ENCODE measurements around the gene GLB1L2. TPM values are rescaled to one million over a fixed set of nuclear protein-coding genes. Genes with fewer than 3 reads are reported as not detected.

GLB1L2 gene
- total RNA-seq, 1 donor from 2014 or later, result 3.4 TPM

- FAIRE-seq (no peak), DNase-seq (ENCODE audit: low read depth) (no peak)
- Histone ChIP-seq H3K27me3 (ENCODE audit: control insufficient read depth, insufficient read depth, low read length) (no peaks in the 10 kb centered on the region), H3K4me3 (ENCODE audit: low read depth, low read length) (no peak overlapping the region), H3K36me3 (ENCODE audit: control insufficient read depth, insufficient read depth, low read length) (no peaks in the 10 kb centered on the region)
- TF ChIP-seq CTCF (IDR thresholded peaks at IDR 0.05; ENCODE audit: insufficient read depth, low read length, severe bottlenecking), result no peak
These were observed 59.9 kb downstream of the GLB1L2 start for GRCh38 chr11:134391656-134392055.

- Histone ChIP-seq H3K27me3 (ENCODE audit: control insufficient read depth, insufficient read depth, low read length) (no peaks in the 10 kb centered on the region), H3K4me3 (ENCODE audit: low read depth, low read length) (no peak overlapping the region), H3K36me3 (ENCODE audit: control insufficient read depth, insufficient read depth, low read length) (no peaks in the 10 kb centered on the region)
- FAIRE-seq (no peak), DNase-seq (ENCODE audit: low read depth) (no peak)
- no peak for TF ChIP-seq CTCF (IDR thresholded peaks at IDR 0.05; ENCODE audit: insufficient read depth, low read length, severe bottlenecking)
These were observed 61.3 kb downstream of the GLB1L2 start for GRCh38 chr11:134392953-134393615.

GRCh38 chr11:134393638-134394037 is 61.9 kb downstream of the GLB1L2 start:
- FAIRE-seq, result no peak
- DNase-seq (ENCODE audit: low read depth), result no peak
- H3K27me3 ChIP-seq (ENCODE audit: control insufficient read depth, insufficient read depth, low read length), result no peaks in the 10 kb centered on the region
- no peaks in the 10 kb centered on the region for H3K36me3 ChIP-seq (ENCODE audit: control insufficient read depth, insufficient read depth, low read length)
- no peak overlapping the region for H3K4me3 ChIP-seq (ENCODE audit: low read depth, low read length)
- TF ChIP-seq CTCF (IDR thresholded peaks at IDR 0.05; ENCODE audit: insufficient read depth, low read length, severe bottlenecking), result no peak

- no peaks in the 10 kb centered on the region for H3K27me3 ChIP-seq (ENCODE audit: control insufficient read depth, insufficient read depth, low read length)
- H3K36me3 ChIP-seq (ENCODE audit: control insufficient read depth, insufficient read depth, low read length), result no peaks in the 10 kb centered on the region
- no peak for FAIRE-seq
- H3K4me3 ChIP-seq (ENCODE audit: low read depth, low read length), result no peak overlapping the region
- DNase-seq (ENCODE audit: low read depth), result no peak
- no peak for TF ChIP-seq CTCF (IDR thresholded peaks at IDR 0.05; ENCODE audit: insufficient read depth, low read length, severe bottlenecking)
These were observed 62.5 kb downstream of the GLB1L2 start for GRCh38 chr11:134394311-134394710.

GRCh38 chr11:134395002-134395401 is 63.2 kb downstream of the GLB1L2 start:
- Histone ChIP-seq H3K36me3 (ENCODE audit: control insufficient read depth, insufficient read depth, low read length) (no peaks in the 10 kb centered on the region), H3K27me3 (ENCODE audit: control insufficient read depth, insufficient read depth, low read length) (no peaks in the 10 kb centered on the region), H3K4me3 (ENCODE audit: low read depth, low read length) (no peak overlapping the region)
- no peak for DNase-seq (ENCODE audit: low read depth)
- no peak for FAIRE-seq
- no peak for TF ChIP-seq CTCF (IDR thresholded peaks at IDR 0.05; ENCODE audit: insufficient read depth, low read length, severe bottlenecking)

All from bronchial epithelial cell (primary cell).